GM12864 (cell line): Measurements from ENCODE around the gene IQCE.
A peak's percentile ranks its signal among the peaks of the same experiment; 100 is the strongest.

Experiments
- DNase-seq: peaks from one replicate; pipeline ENCODE4 v3.0.0-alpha.2; 2011; ENCODE audit warnings: low read depth
- H3K4me3 ChIP-seq: 2 replicates; pipeline ENCODE4 v1.5.1; 2011; ENCODE audit warnings: mild to moderate bottlenecking, low read depth, low read length, control low read depth
- TF ChIP-seq, protein P1 (sequence below): IDR thresholded peaks from 2 replicates; pipeline ENCODE4 v1.5.1; 2011; ENCODE audit warnings: low read depth, mild to moderate bottlenecking, moderate library complexity, low read length, control low read depth, inconsistent platforms; ENCODE audit errors: missing control alignments

Gene IQCE

DNA sequence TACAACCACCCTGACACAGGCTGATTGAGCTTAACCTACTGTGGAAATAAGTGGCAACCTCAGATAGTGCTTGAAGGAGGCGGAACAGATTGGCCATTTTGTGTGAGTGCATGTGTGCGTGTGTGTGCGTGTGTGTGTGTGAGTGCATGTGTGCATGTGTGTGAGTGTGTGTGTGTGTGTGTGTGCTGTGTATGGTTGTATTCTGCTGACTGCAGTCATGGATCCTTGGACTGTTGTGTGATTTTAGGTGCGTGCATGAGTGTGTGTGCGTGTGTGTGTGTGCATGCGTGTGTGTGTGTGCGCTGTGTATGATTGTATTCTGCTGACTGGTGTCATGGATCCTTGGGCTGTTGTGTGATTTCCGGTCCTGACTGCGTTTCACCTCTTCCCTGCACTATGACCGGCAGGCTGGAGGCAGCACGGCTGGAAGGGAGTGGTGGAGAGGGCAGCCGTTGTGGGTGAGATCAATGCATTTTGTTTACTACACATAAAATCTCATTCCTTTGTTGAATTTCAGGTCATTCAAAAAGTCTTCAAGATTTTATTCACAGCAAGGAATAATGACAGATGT, 6.3 kb downstream of the IQCE start:
- TF ChIP-seq, protein P1, sequence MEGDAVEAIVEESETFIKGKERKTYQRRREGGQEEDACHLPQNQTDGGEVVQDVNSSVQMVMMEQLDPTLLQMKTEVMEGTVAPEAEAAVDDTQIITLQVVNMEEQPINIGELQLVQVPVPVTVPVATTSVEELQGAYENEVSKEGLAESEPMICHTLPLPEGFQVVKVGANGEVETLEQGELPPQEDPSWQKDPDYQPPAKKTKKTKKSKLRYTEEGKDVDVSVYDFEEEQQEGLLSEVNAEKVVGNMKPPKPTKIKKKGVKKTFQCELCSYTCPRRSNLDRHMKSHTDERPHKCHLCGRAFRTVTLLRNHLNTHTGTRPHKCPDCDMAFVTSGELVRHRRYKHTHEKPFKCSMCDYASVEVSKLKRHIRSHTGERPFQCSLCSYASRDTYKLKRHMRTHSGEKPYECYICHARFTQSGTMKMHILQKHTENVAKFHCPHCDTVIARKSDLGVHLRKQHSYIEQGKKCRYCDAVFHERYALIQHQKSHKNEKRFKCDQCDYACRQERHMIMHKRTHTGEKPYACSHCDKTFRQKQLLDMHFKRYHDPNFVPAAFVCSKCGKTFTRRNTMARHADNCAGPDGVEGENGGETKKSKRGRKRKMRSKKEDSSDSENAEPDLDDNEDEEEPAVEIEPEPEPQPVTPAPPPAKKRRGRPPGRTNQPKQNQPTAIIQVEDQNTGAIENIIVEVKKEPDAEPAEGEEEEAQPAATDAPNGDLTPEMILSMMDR: no peak
- H3K4me3 ChIP-seq: no peak overlapping the region
- no peak for DNase-seq

DNA sequence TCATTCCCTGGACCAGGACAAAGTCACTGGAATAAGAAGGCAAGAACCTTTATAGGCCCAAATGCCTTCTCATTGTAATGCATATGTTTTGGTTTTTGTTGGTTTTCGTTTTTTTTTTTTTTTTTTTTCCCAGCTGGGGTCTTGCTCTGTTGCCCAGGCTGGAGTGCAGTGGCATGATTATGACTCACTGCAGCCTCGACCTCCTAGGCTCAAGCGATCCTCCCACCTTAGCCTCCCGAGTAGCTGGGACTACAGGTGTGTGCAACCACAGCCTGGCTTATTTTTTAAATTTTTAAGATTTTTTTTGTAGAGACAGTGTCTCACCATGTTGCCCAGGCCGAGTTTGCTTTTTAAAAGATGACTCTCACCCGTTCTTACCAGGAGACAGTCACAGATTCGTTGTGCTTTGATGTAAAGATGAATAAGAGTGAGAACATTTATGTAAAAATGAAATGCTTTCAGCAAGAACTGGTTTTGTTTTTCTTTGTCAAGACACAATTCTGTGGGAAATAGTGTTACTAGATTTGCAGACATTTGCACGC, 7.6 kb downstream of the IQCE start:
- TF ChIP-seq, protein P1: no peak
- H3K4me3 ChIP-seq: no peak overlapping the region; the same call in 1 of the 2 replicates

DNA sequence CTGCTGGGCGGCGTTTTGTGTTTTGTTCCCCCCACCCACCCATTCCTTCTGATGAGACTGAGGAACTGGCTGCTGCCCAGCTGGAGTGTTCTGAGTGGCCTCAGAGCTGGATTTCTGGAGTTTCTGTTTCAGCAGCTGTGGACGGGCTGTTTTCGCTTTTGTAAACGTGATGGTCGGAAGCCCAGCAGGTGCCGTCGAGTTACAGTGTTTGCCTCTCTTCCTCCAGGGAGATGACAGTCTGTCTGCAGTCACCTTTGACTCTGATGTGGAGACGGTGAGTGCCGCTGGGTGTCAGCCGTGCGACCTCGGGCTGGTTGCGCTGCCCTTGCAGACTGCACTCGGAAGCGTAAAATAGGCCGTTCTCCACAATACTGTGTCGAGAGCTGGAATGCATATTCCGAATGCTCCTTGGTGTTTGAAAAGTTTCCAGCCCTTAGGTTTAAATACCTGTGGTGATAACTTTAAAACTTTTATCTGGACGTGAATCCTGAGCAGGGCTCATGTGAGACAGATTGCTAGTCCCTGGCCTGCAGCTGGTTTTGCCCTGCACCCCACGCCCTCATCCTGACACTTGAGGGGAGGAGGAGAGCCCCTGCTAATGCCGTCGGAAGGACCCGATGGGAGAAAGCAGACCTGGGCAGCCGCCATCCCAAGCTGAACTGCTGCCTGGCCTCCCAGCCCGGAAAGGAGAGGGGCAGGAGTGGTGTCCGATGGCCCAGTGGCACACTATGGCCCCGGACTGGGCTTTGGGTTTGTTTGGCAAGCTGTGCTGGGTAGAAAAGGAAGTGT, 8.3 kb downstream of the IQCE start:
- DNase-seq: peak; percentile 85
- TF ChIP-seq, protein P1: peak; percentile 58
- H3K4me3 ChIP-seq: peak overlapping the region; percentile 6; the same call in 1 of the 2 replicates

More for the DNA sequence above, 7.6 kb downstream of the IQCE start:
- no peak for DNase-seq

DNA sequence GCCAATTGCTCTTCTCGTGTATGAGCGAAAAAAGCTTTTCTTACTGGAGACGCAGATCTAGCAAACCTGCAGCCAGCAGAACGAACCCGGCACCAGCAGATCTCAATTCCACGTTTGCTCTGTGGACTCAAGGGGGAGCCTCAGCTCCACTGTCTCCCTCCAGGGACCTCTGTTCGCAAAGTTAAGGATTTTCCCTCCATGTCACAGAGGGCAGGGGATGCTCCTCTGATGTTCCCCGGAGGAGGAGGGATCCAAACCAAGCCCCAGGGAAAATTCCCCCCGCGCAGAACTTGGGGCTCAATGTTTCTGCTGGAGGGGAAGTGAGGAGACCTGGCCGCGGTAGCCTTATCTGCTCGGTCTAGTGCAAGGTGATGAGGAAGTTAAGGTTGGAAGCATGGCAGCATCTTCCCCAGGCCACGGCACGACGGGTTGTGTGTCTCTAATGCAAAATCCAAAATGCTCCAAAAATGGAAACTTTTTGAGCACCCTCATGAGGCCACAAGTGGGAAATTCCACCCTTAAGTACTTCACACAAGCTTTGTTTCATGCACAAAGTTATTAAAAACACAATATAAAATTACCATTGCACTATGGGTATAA, 9.0 kb downstream of the IQCE start:
- TF ChIP-seq, protein P1: peak; percentile 60
- H3K4me3 ChIP-seq: no peak overlapping the region; the same call in 1 of the 2 replicates
- no peak for DNase-seq

DNA sequence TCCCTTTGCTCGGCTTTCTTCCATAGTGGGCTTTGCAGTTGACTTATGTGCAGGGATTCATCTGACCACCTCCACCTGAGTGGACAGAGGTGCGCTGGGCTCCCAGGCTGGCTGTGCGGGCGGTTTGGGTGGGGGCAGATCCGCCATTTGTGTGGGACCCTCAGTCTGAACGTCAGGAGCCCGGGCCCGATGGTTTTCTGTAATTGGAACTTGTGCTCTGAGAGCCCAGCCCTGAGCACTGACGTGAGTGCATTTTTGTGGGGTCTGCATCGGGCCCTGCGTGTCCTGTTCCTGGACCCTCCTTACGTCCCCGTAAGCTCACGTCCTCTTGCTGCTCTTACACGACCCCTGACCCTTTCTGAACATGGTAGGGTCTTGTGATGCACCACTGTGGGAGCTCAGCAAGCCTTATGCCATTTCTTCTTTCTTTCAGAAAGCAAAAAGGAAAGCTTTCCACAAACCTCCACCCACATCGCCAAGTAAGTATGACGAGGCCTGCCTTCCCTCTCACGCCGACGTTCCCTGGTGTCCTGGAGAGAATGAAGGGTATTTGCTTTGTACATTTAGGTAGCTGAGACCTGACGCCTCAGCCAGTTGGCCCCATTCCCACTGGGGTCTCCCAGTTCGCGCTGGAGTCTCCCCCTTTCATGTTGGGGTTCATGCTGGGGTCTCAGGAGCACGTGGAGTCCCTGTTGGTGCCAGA, 9.9 kb downstream of the IQCE start:
- TF ChIP-seq, protein P1: no peak
- no peak overlapping the region for H3K4me3 ChIP-seq
- no peak for DNase-seq

DNA sequence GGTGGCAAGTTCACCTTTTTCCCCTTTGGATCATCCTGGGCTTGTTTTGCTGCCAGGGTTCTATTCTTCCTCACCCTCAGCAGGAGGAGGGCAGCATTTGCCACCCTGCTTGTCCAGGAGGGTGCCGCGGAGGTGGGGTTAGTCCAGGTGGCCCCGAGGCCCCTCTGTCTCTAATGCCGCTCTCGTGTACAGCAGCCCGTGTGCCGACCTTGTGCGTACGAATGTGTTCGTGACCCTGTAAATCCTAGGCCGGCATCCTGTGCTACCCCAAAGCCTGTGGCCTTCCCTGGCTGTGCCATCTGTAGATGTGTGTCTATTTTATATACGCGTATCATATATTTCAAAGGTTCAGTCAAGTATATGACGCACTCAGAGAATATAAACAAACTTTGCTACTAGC, 10.6 kb downstream of the IQCE start:
- no peak for DNase-seq
- H3K4me3 ChIP-seq: no peak overlapping the region
- TF ChIP-seq, protein P1: no peak
